Measurements from ENCODE around the gene MAPKAPK5. TPM values are rescaled to one million over a fixed set of nuclear protein-coding genes. Genes with fewer than 3 reads are reported as not detected.

The MAPKAPK5 gene
- total and polyA plus RNA-seq, 5 donors from 2014 or later: 27.5 to 61.1 (median 33.1) TPM

DNA sequence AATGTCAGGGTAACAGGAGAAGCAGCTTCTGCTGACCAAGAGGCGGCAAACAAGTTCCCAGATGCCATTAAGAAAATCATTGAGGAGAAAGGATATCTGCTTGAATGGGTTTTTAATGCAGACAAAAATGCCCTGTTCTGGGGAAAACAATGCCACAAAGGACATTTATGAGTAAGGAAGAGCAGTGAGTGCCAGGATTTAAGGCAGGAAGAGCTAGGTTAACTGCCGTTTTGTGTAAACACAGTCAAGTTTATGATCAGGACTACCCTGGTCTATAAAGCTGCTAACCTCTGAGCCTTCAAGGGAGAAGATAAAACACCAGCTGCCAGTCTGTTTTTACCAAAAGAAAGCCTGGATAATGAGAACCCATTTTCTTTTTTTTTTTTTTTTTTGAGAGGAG is 8.5 kb downstream of the MAPKAPK5 start:
- Histone ChIP-seq H3K4me1 (ENCODE audit: control insufficient read depth, insufficient read depth, low read length, poor library complexity, severe bottlenecking) (no peaks in the 10 kb centered on the region), H3K27ac (ENCODE audit: insufficient read depth, low read length, poor library complexity, severe bottlenecking) (no peak overlapping the region), H3K4me3 (ENCODE audit: low read depth, low read length) (no peak overlapping the region), H3K36me3 (ENCODE audit: control insufficient read depth, insufficient read depth, low read length) (peaks cover 13% of the 10 kb centered on the region), H3K27me3 (ENCODE audit: control insufficient read depth, insufficient read depth, low read length) (no peaks in the 10 kb centered on the region), H3K9me3 (ENCODE audit: control insufficient read depth in 2 of 2, low read length in 2 of 2) (no peaks in the 10 kb centered on the region)
- Mint-ChIP-seq H3K4me3 (no peak overlapping the region), H3K27ac (peak overlapping the region in 1 of 3 donors; percentile 29), H3K36me3 (peaks cover 23% of the 10 kb centered on the region), H3K9me3 (no peaks in the 10 kb centered on the region), H3K4me1 (peaks cover 25 to 43% (median 34%) of the 10 kb centered on the region in 4 donors), H3K27me3 (no peaks in the 10 kb centered on the region)
- no peak for ATAC-seq (ENCODE audit: low read depth in 2 of 2)
- no peak for DNase-seq

DNA sequence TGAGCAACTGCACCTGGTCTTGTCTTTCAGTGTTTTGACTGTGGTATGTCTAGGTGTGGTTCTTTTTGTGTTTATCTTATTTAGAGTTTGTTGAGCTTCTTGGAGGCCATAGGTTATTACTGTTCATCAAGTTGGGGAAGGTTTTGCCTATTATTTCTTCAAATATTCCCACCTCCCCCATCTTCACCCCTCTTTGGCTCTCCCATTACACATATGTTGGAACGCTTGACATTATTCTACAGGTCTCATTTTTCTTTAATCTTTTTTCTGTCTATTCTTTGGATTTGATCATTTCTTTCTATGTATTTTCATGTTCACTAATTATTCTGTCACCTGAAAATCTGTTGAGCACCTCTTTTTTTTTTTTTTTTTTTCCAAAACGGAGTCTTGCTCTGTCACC is 16.2 kb downstream of the MAPKAPK5 start:
- Mint-ChIP-seq H3K4me1 (peaks cover 26 to 56% (median 33%) of the 10 kb centered on the region in 4 donors), H3K4me3 (no peak overlapping the region), H3K27ac (peak overlapping the region in 1 of 3 donors; percentile 47), H3K36me3 (peaks cover 6% of the 10 kb centered on the region), H3K27me3 (no peaks in the 10 kb centered on the region), H3K9me3 (peaks cover 0 to 1% (median 0%) of the 10 kb centered on the region in 7 donors)
- no peak for ATAC-seq (ENCODE audit: low read depth in 2 of 2)
- Histone ChIP-seq H3K9me3 (ENCODE audit: control insufficient read depth in 2 of 2, low read length in 2 of 2) (no peaks in the 10 kb centered on the region), H3K4me1 (ENCODE audit: control insufficient read depth, insufficient read depth, low read length, poor library complexity, severe bottlenecking) (no peaks in the 10 kb centered on the region), H3K4me3 (ENCODE audit: low read depth, low read length) (no peak overlapping the region), H3K27me3 (ENCODE audit: control insufficient read depth, insufficient read depth, low read length) (no peaks in the 10 kb centered on the region), H3K36me3 (ENCODE audit: control insufficient read depth, insufficient read depth, low read length) (peaks cover 1% of the 10 kb centered on the region), H3K27ac (ENCODE audit: insufficient read depth, low read length, poor library complexity, severe bottlenecking) (no peak overlapping the region)
- DNase-seq: no peak

GRCh38 chr12:111858778-111859177 is 16.8 kb downstream of the MAPKAPK5 start:
- Histone ChIP-seq H3K36me3 (ENCODE audit: control insufficient read depth, insufficient read depth, low read length) (peaks cover 1% of the 10 kb centered on the region), H3K4me3 (ENCODE audit: low read depth, low read length) (no peak overlapping the region), H3K4me1 (ENCODE audit: control insufficient read depth, insufficient read depth, low read length, poor library complexity, severe bottlenecking) (no peaks in the 10 kb centered on the region), H3K9me3 (ENCODE audit: control insufficient read depth in 2 of 2, low read length in 2 of 2) (no peaks in the 10 kb centered on the region), H3K27ac (ENCODE audit: insufficient read depth, low read length, poor library complexity, severe bottlenecking) (no peak overlapping the region), H3K27me3 (ENCODE audit: control insufficient read depth, insufficient read depth, low read length) (no peaks in the 10 kb centered on the region)
- H3K36me3 Mint-ChIP-seq: peaks cover 6% of the 10 kb centered on the region
- peaks cover 27 to 56% (median 33%) of the 10 kb centered on the region in 4 donors for H3K4me1 Mint-ChIP-seq
- DNase-seq: no peak
- peaks cover 0 to 1% (median 0%) of the 10 kb centered on the region in 7 donors for H3K9me3 Mint-ChIP-seq
- no peak for ATAC-seq (ENCODE audit: low read depth in 2 of 2)
- no peak overlapping the region for H3K4me3 Mint-ChIP-seq
- peak overlapping the region in 1 of 3 donors; percentile 47 for H3K27ac Mint-ChIP-seq
- no peaks in the 10 kb centered on the region for H3K27me3 Mint-ChIP-seq

GRCh38 chr12:111864913-111865312 is 22.9 kb downstream of the MAPKAPK5 start:
- no peaks in the 10 kb centered on the region for H3K27me3 Mint-ChIP-seq

DNA sequence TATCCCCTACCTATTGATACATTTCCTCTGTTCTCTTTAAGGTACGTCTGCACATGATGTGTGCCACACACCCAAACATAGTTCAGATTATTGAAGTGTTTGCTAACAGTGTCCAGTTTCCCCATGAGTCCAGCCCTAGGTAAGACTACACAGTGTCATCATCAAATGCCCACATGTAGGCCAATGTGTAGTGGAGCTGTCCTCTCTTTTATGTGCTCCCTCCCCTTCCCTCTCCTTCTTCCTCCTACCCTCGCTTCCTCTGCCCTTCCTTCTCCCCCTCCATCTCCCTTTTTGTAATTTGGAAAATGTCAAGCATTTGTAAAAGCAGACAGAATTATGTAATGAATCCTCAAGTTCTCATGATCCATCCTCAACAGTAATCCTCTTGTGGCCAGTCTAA is 25.5 kb downstream of the MAPKAPK5 start:
- Mint-ChIP-seq H3K27me3 (no peaks in the 10 kb centered on the region), H3K36me3 (peaks cover 55% of the 10 kb centered on the region), H3K9me3 (no peaks in the 10 kb centered on the region), H3K4me3 (no peak overlapping the region), H3K4me1 (peaks cover 4 to 10% (median 6%) of the 10 kb centered on the region in 4 donors), H3K27ac (no peak overlapping the region)
- Histone ChIP-seq H3K36me3 (ENCODE audit: control insufficient read depth, insufficient read depth, low read length) (peaks cover 70% of the 10 kb centered on the region), H3K27me3 (ENCODE audit: control insufficient read depth, insufficient read depth, low read length) (no peaks in the 10 kb centered on the region), H3K4me1 (ENCODE audit: control insufficient read depth, insufficient read depth, low read length, poor library complexity, severe bottlenecking) (no peaks in the 10 kb centered on the region), H3K27ac (ENCODE audit: insufficient read depth, low read length, poor library complexity, severe bottlenecking) (no peak overlapping the region), H3K9me3 (ENCODE audit: control insufficient read depth in 2 of 2, low read length in 2 of 2) (peaks cover 0 to 1% of the 10 kb centered on the region in 2 experiments), H3K4me3 (ENCODE audit: low read depth, low read length) (no peak overlapping the region)
- DNase-seq: no peak
- no peak for ATAC-seq (ENCODE audit: low read depth in 2 of 2)

More at GRCh38 chr12:111864913-111865312, 22.9 kb downstream of the MAPKAPK5 start:
- H3K27ac ChIP-seq (ENCODE audit: insufficient read depth, low read length, poor library complexity, severe bottlenecking): no peak overlapping the region
- H3K9me3 ChIP-seq (ENCODE audit: control insufficient read depth in 2 of 2, low read length in 2 of 2): no peaks in the 10 kb centered on the region
- H3K9me3 Mint-ChIP-seq: peaks cover 0 to 1% (median 0%) of the 10 kb centered on the region in 7 donors
- DNase-seq: no peak
- H3K4me3 ChIP-seq (ENCODE audit: low read depth, low read length): no peak overlapping the region
- peaks cover 31% of the 10 kb centered on the region for H3K36me3 Mint-ChIP-seq
- H3K4me1 Mint-ChIP-seq: peaks cover 8 to 26% (median 15%) of the 10 kb centered on the region in 4 donors
- ATAC-seq (ENCODE audit: low read depth in 2 of 2): no peak
- no peaks in the 10 kb centered on the region for H3K27me3 ChIP-seq (ENCODE audit: control insufficient read depth, insufficient read depth, low read length)
- peaks cover 44% of the 10 kb centered on the region for H3K36me3 ChIP-seq (ENCODE audit: control insufficient read depth, insufficient read depth, low read length)
- H3K27ac Mint-ChIP-seq: peak overlapping the region in 1 of 3 donors; percentile 15
- no peak overlapping the region for H3K4me3 Mint-ChIP-seq
- no peaks in the 10 kb centered on the region for H3K4me1 ChIP-seq (ENCODE audit: control insufficient read depth, insufficient read depth, low read length, poor library complexity, severe bottlenecking)

DNA sequence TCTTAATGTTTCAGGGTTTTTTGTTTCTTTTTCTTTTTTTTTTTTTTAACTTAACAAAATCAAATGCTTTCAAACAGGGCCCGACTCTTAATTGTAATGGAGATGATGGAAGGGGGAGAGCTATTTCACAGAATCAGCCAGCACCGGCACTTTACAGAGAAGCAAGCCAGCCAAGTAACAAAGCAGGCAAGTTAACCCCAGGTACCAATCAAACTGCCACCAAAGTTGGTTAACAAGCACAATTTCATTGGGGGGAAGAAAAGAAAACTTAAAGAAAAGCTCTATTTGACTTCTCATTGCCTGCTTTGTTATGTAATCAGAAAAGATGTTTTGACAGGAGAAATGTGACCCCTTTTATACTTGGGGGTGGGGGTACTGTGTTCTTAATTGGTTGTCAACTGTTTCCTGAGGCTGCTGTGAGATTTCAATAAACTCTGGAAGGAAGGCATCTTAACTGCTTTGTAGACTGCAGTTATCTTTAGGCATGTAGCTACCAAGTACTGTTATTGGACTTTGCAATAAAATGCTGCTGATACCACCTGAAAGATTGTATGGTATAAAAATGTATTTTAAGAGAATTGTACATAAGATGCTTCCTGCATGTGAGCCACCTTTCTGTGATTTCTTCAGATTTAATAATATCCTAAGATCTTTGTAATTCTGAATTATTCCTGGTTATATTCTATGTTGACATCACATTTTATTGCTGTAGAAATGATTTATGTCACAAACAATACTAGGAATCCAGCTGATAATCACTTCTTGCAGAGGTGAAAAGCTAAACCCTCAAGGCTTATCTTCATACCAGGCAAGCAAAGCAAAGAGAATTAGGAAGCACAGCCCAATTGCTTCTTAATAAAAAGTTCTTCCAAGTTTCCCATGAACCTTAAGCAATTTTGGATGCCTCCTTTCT is 26.9 kb downstream of the MAPKAPK5 start:
- Mint-ChIP-seq H3K4me1 (peaks cover 0 to 4% (median 2%) of the 10 kb centered on the region in 4 donors), H3K4me3 (no peak overlapping the region), H3K27ac (peak overlapping the region in 1 of 3 donors; percentile 70), H3K27me3 (no peaks in the 10 kb centered on the region), H3K9me3 (no peaks in the 10 kb centered on the region), H3K36me3 (peaks cover 67% of the 10 kb centered on the region)
- no peak overlapping the region for H3K27ac ChIP-seq (ENCODE audit: insufficient read depth, low read length, poor library complexity, severe bottlenecking)
- DNase-seq: no peak
- peaks cover 76% of the 10 kb centered on the region for H3K36me3 ChIP-seq (ENCODE audit: control insufficient read depth, insufficient read depth, low read length)
- no peaks in the 10 kb centered on the region for H3K4me1 ChIP-seq (ENCODE audit: control insufficient read depth, insufficient read depth, low read length, poor library complexity, severe bottlenecking)
- H3K9me3 ChIP-seq (ENCODE audit: control insufficient read depth in 2 of 2, low read length in 2 of 2): peaks cover 0 to 2% of the 10 kb centered on the region in 2 experiments
- H3K27me3 ChIP-seq (ENCODE audit: control insufficient read depth, insufficient read depth, low read length): no peaks in the 10 kb centered on the region
- no peak for ATAC-seq (ENCODE audit: low read depth in 2 of 2)
- H3K4me3 ChIP-seq (ENCODE audit: low read depth, low read length): no peak overlapping the region

DNA sequence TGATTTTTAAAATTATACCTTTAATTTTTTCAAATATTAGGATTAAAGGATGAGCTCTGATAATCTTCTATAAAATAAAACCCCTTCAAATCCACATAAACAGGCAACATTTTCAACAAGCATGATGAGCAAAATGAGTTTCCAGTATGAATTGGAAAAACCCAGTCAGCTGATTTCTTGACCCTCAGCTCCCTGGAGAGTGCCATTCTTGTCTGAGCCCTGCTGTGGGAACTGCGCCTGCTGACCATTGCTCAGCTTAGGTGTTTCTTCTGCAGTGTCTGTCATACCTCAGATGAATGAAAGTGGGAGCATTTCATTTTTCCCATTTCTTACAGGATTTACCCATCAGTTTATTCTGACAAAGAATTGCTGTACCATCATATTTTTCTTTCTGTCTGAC is 27.6 kb downstream of the MAPKAPK5 start:
- H3K4me1 ChIP-seq (ENCODE audit: control insufficient read depth, insufficient read depth, low read length, poor library complexity, severe bottlenecking): no peaks in the 10 kb centered on the region
- no peak overlapping the region for H3K27ac ChIP-seq (ENCODE audit: insufficient read depth, low read length, poor library complexity, severe bottlenecking)
- no peaks in the 10 kb centered on the region for H3K9me3 Mint-ChIP-seq
- no peaks in the 10 kb centered on the region for H3K27me3 ChIP-seq (ENCODE audit: control insufficient read depth, insufficient read depth, low read length)
- no peaks in the 10 kb centered on the region for H3K27me3 Mint-ChIP-seq
- H3K36me3 Mint-ChIP-seq: peaks cover 67% of the 10 kb centered on the region
- DNase-seq (no peak), ATAC-seq (ENCODE audit: low read depth in 2 of 2) (no peak)
- peaks cover 76% of the 10 kb centered on the region for H3K36me3 ChIP-seq (ENCODE audit: control insufficient read depth, insufficient read depth, low read length)
- no peak overlapping the region for H3K4me3 Mint-ChIP-seq
- no peak overlapping the region for H3K4me3 ChIP-seq (ENCODE audit: low read depth, low read length)
- peak overlapping the region in 1 of 3 donors; percentile 30 for H3K27ac Mint-ChIP-seq
- peaks cover 0 to 4% (median 2%) of the 10 kb centered on the region in 4 donors for H3K4me1 Mint-ChIP-seq
- peaks cover 0 to 2% of the 10 kb centered on the region in 2 experiments for H3K9me3 ChIP-seq (ENCODE audit: control insufficient read depth in 2 of 2, low read length in 2 of 2)

All from CD4-positive, CD25-positive, alpha-beta regulatory T cell (primary cell).